Trophoblast cell (in vitro differentiated cells and primary cell): ENCODE measurements around the gene AGBL4.

ENCODE experiments used
- DNase-seq, 2 donors: peaks; one replicate each; pipeline ENCODE4 v3.0.0-alpha.2; 2016
- H2AFZ ChIP-seq: 2 replicates; pipeline ENCODE4 v1.6.1; 2013; ENCODE audit warnings: low read length, moderate library complexity, mild to moderate bottlenecking; ENCODE audit not compliant: insufficient read depth, poor library complexity
- H2AK5ac ChIP-seq: 2 replicates; pipeline ENCODE4 v1.6.1; 2013; ENCODE audit warnings: mild to moderate bottlenecking, low read length
- H2BK120ac ChIP-seq: 2 replicates; pipeline ENCODE4 v1.6.1; 2013; ENCODE audit warnings: low read length, mild to moderate bottlenecking, moderate library complexity; ENCODE audit not compliant: insufficient read depth, poor library complexity
- H2BK12ac ChIP-seq: 2 replicates; pipeline ENCODE4 v1.6.1; 2013; ENCODE audit warnings: mild to moderate bottlenecking, low read length, moderate library complexity
- H2BK5ac ChIP-seq: 2 replicates; pipeline ENCODE4 v1.6.1; 2013; ENCODE audit warnings: low read length, low read depth, moderate library complexity, mild to moderate bottlenecking; ENCODE audit not compliant: poor library complexity
- H3K14ac ChIP-seq: 2 replicates; pipeline ENCODE4 v1.6.1; 2013; ENCODE audit warnings: mild to moderate bottlenecking, low read length
- H3K18ac ChIP-seq: 2 replicates; pipeline ENCODE4 v1.6.1; 2013; ENCODE audit warnings: mild to moderate bottlenecking, low read length
- H3K23ac ChIP-seq: 2 replicates; pipeline ENCODE4 v1.6.1; 2013; ENCODE audit warnings: low read length
- H3K27ac ChIP-seq: 2 replicates; pipeline ENCODE4 v1.5.1; 2013; ENCODE audit warnings: low read depth, mild to moderate bottlenecking, inconsistent platforms, low read length, moderate library complexity
- H3K27me3 ChIP-seq: 2 replicates; pipeline ENCODE4 v1.6.1; 2013; ENCODE audit warnings: inconsistent platforms, mild to moderate bottlenecking, low read length, moderate library complexity; ENCODE audit not compliant: insufficient read depth
- H3K36me3 ChIP-seq, 2 experiments: 1 replicate in 1 of 2; 2 replicates in 1 of 2; pipeline ENCODE4 v1.6.1; 2013; ENCODE audit warnings: low read length in 2 of 2, mild to moderate bottlenecking in 2 of 2, moderate library complexity in 1 of 2; ENCODE audit not compliant: insufficient read depth in 2 of 2, control insufficient read depth in 1 of 2
- H3K4ac ChIP-seq: 2 replicates; pipeline ENCODE4 v1.6.1; 2013; ENCODE audit warnings: low read depth, mild to moderate bottlenecking, low read length, moderate library complexity
- H3K4me1 ChIP-seq, 2 experiments: 1 replicate in 1 of 2; 2 replicates in 1 of 2; pipeline ENCODE4 v1.6.1; 2013; ENCODE audit warnings: low read length in 2 of 2, mild to moderate bottlenecking in 2 of 2, moderate library complexity in 1 of 2; ENCODE audit not compliant: insufficient read depth in 2 of 2, control insufficient read depth in 1 of 2
- H3K4me2 ChIP-seq: 2 replicates; pipeline ENCODE4 v1.6.1; 2013; ENCODE audit warnings: inconsistent platforms, mild to moderate bottlenecking, low read length, moderate library complexity
- H3K4me3 ChIP-seq: 2 replicates; pipeline ENCODE4 v1.5.1; 2013; ENCODE audit warnings: mild to moderate bottlenecking, low read depth, low read length, inconsistent platforms
- H3K79me1 ChIP-seq: one replicate; pipeline ENCODE4 v1.6.1; 2013; ENCODE audit warnings: low read length
- H3K79me2 ChIP-seq: 2 replicates; pipeline ENCODE4 v1.6.1; 2013; ENCODE audit warnings: low read length, mild to moderate bottlenecking; ENCODE audit not compliant: control insufficient read depth, insufficient read depth, poor library complexity
- H3K9ac ChIP-seq: 2 replicates; pipeline ENCODE4 v1.6.1; 2013; ENCODE audit warnings: mild to moderate bottlenecking, low read length
- H3K9me3 ChIP-seq: 2 replicates; pipeline ENCODE4 v1.6.1; 2013; ENCODE audit warnings: low read depth, mild to moderate bottlenecking, control low read depth, inconsistent platforms, low read length; ENCODE audit not compliant: insufficient read depth
- H4K12ac ChIP-seq: 2 replicates; pipeline ENCODE4 v1.6.1; 2013; ENCODE audit warnings: low read depth, mild to moderate bottlenecking, low read length, moderate library complexity
- H4K8ac ChIP-seq: 2 replicates; pipeline ENCODE4 v1.6.1; 2013; ENCODE audit warnings: low read depth, mild to moderate bottlenecking, low read length, moderate library complexity
- H4K91ac ChIP-seq: one replicate; pipeline ENCODE4 v1.6.1; 2013; ENCODE audit warnings: low read depth, mild to moderate bottlenecking, low read length, moderate library complexity
- WGBS: extraction: QIAGEN DNeasy Blood & Tissue Kit; methylation state at CpG from one replicate; pipeline ENCODE4 v1.1.7; 2013; ENCODE audit warnings: missing lambda C conversion rate; ENCODE audit not compliant: insufficient read length, insufficient coverage; ENCODE audit errors: extremely low coverage; 5-methylcytosine and 5-hydroxymethylcytosine counted together

AGBL4 gene

GRCh38 chr1:49125746-49126145, 898.0 kb downstream of the AGBL4 start:
- no peak overlapping the region for H3K4me3 ChIP-seq
- no peak overlapping the region for H2BK120ac ChIP-seq
- H4K91ac ChIP-seq = no peak overlapping the region
- H4K8ac ChIP-seq = no peak overlapping the region
- no peak overlapping the region for H3K14ac ChIP-seq
- no peaks in the 10 kb centered on the region for H3K79me1 ChIP-seq
- H2BK5ac ChIP-seq = no peak overlapping the region
- no peak overlapping the region for H3K23ac ChIP-seq
- H2AK5ac ChIP-seq = no peak overlapping the region
- no peaks in the 10 kb centered on the region for H3K36me3 ChIP-seq
- no peak overlapping the region for H3K27ac ChIP-seq
- WGBS = no CpG with 5 or more reads among the region's 1 CpG
- H3K4ac ChIP-seq = no peak overlapping the region
- no peak overlapping the region for H3K4me2 ChIP-seq
- no peaks in the 10 kb centered on the region for H3K79me2 ChIP-seq
- no peaks in the 10 kb centered on the region for H3K27me3 ChIP-seq
- DNase-seq = no peak
- H3K4me1 ChIP-seq = no peaks in the 10 kb centered on the region
- no peak overlapping the region for H4K12ac ChIP-seq
- peaks cover 8% of the 10 kb centered on the region for H3K9me3 ChIP-seq
- no peak overlapping the region for H3K18ac ChIP-seq
- H2AFZ ChIP-seq = no peak overlapping the region
- H3K9ac ChIP-seq = no peak overlapping the region
- no peak overlapping the region for H2BK12ac ChIP-seq

GRCh38 chr1:49111931-49112330, 911.8 kb downstream of the AGBL4 start:
- H3K27me3 ChIP-seq = no peaks in the 10 kb centered on the region
- H4K12ac ChIP-seq = no peak overlapping the region
- H2BK5ac ChIP-seq = no peak overlapping the region
- H3K27ac ChIP-seq = no peak overlapping the region
- H2AK5ac ChIP-seq = no peak overlapping the region
- H3K9ac ChIP-seq = no peak overlapping the region
- H3K79me2 ChIP-seq = no peaks in the 10 kb centered on the region
- H3K9me3 ChIP-seq = peaks cover 5% of the 10 kb centered on the region
- no peak overlapping the region for H3K4me3 ChIP-seq
- no peaks in the 10 kb centered on the region for H3K79me1 ChIP-seq
- no peak overlapping the region for H4K8ac ChIP-seq
- H2AFZ ChIP-seq = no peak overlapping the region
- no peak for DNase-seq
- H3K36me3 ChIP-seq = no peaks in the 10 kb centered on the region
- no peak overlapping the region for H2BK120ac ChIP-seq
- WGBS = no CpG with 5 or more reads among the region's 1 CpG
- H3K14ac ChIP-seq = no peak overlapping the region
- no peak overlapping the region for H3K18ac ChIP-seq
- H4K91ac ChIP-seq = no peak overlapping the region
- no peaks in the 10 kb centered on the region for H3K4me1 ChIP-seq
- no peak overlapping the region for H3K23ac ChIP-seq
- H3K4me2 ChIP-seq = no peak overlapping the region
- no peak overlapping the region for H2BK12ac ChIP-seq
- H3K4ac ChIP-seq = no peak overlapping the region

- Histone ChIP-seq H3K4me3 (no peak overlapping the region), H3K14ac (no peak overlapping the region), H2AFZ (no peak overlapping the region), H2BK12ac (no peak overlapping the region), H3K27ac (no peak overlapping the region), H3K18ac (no peak overlapping the region), H3K4me1 (no peaks in the 10 kb centered on the region), H4K12ac (no peak overlapping the region), H3K4ac (no peak overlapping the region), H3K79me1 (no peaks in the 10 kb centered on the region), H4K91ac (no peak overlapping the region), H3K9me3 (peaks cover 5% of the 10 kb centered on the region), H2BK5ac (no peak overlapping the region), H3K23ac (no peak overlapping the region), H3K9ac (no peak overlapping the region), H2AK5ac (no peak overlapping the region), H3K27me3 (no peaks in the 10 kb centered on the region), H4K8ac (no peak overlapping the region), H2BK120ac (no peak overlapping the region), H3K79me2 (no peaks in the 10 kb centered on the region), H3K36me3 (no peaks in the 10 kb centered on the region), H3K4me2 (no peak overlapping the region)
- DNase-seq = no peak
Measured at GRCh38 chr1:49106445-49106844, 917.3 kb downstream of the AGBL4 start.

- no peak overlapping the region for H2AK5ac ChIP-seq
Measured at GRCh38 chr1:49104575-49104974, 919.2 kb downstream of the AGBL4 start.

GRCh38 chr1:49102752-49103151, 921.0 kb downstream of the AGBL4 start:
- DNase-seq = no peak
- no peaks in the 10 kb centered on the region for H3K79me1 ChIP-seq
- H3K27me3 ChIP-seq = no peaks in the 10 kb centered on the region
- H3K36me3 ChIP-seq = no peaks in the 10 kb centered on the region
- no peak overlapping the region for H3K18ac ChIP-seq
- no peak overlapping the region for H3K9ac ChIP-seq
- no peak overlapping the region for H3K14ac ChIP-seq
- no peaks in the 10 kb centered on the region for H3K4me1 ChIP-seq
- no peak overlapping the region for H2AFZ ChIP-seq
- no peak overlapping the region for H2BK120ac ChIP-seq
- no peaks in the 10 kb centered on the region for H3K9me3 ChIP-seq
- no peak overlapping the region for H4K91ac ChIP-seq
- H3K4me3 ChIP-seq = no peak overlapping the region
- no peak overlapping the region for H3K4me2 ChIP-seq
- no peak overlapping the region for H3K23ac ChIP-seq
- no peak overlapping the region for H4K8ac ChIP-seq
- H4K12ac ChIP-seq = no peak overlapping the region
- no peak overlapping the region for H2BK5ac ChIP-seq
- H3K27ac ChIP-seq = no peak overlapping the region
- no peak overlapping the region for H3K4ac ChIP-seq
- no peak overlapping the region for H2BK12ac ChIP-seq
- H3K79me2 ChIP-seq = no peaks in the 10 kb centered on the region
- H2AK5ac ChIP-seq = no peak overlapping the region

More at GRCh38 chr1:49104575-49104974, 919.2 kb downstream of the AGBL4 start:
- no peak overlapping the region for H3K4ac ChIP-seq
- no peaks in the 10 kb centered on the region for H3K27me3 ChIP-seq
- H3K79me1 ChIP-seq = no peaks in the 10 kb centered on the region
- no peak overlapping the region for H4K91ac ChIP-seq
- no peaks in the 10 kb centered on the region for H3K79me2 ChIP-seq
- no peak overlapping the region for H3K9ac ChIP-seq
- H3K4me1 ChIP-seq = no peaks in the 10 kb centered on the region
- no CpG with 5 or more reads among the region's 3 CpGs for WGBS
- no peak overlapping the region for H4K8ac ChIP-seq
- H2BK5ac ChIP-seq = no peak overlapping the region
- no peak overlapping the region for H3K18ac ChIP-seq
- no peak overlapping the region for H2BK120ac ChIP-seq
- no peaks in the 10 kb centered on the region for H3K36me3 ChIP-seq
- peaks cover 5% of the 10 kb centered on the region for H3K9me3 ChIP-seq
- H4K12ac ChIP-seq = no peak overlapping the region
- no peak overlapping the region for H2AFZ ChIP-seq
- no peak overlapping the region for H3K14ac ChIP-seq
- H3K4me3 ChIP-seq = no peak overlapping the region
- no peak overlapping the region for H3K27ac ChIP-seq
- DNase-seq = no peak
- H3K4me2 ChIP-seq = no peak overlapping the region
- no peak overlapping the region for H3K23ac ChIP-seq
- no peak overlapping the region for H2BK12ac ChIP-seq
